Keratinocyte (primary cell): ENCODE measurements around the gene EFNB3.

ENCODE experiments used
- CTCF ChIP-seq, 3 experiments: IDR thresholded peaks in 1 of 3; conservative IDR thresholded peaks in 1 of 3; optimal IDR thresholded peaks in 1 of 3; 2 replicates in 2 of 3; 3 replicates in 1 of 3; pipeline versions ENCODE3 to v1.5.1; 2011; ENCODE audit warnings: low read length in 3 of 3, mild to moderate bottlenecking in 3 of 3, moderate library complexity in 2 of 3, control low read depth in 1 of 3, inconsistent platforms in 1 of 3; ENCODE audit not compliant: insufficient read depth in 2 of 3; ENCODE audit errors: extremely low read depth in 1 of 3
- EZH2 ChIP-seq: IDR thresholded peaks from one replicate; pipeline ENCODE4 v1.6.1; 2012; ENCODE audit warnings: inconsistent platforms, mild to moderate bottlenecking, low read length, moderate library complexity

- TF ChIP-seq CTCF (optimal IDR thresholded peaks at IDR 0.05 in 1 of 3, IDR thresholded peaks at IDR 0.05 in 1 of 3, conservative IDR thresholded peaks at IDR 0.05 in 1 of 3; ENCODE audit: extremely low read depth in 1 of 3, insufficient read depth in 2 of 3, low read length in 3 of 3) (no peak), EZH2 (no peak)
Measured at GRCh38 chr17:7655541-7655840, 49.5 kb upstream of the EFNB3 start.
